Measurements from ENCODE around the gene PIPOX.

Gene PIPOX

GRCh38 chr17:29042679-29043538, at the start of gene PIPOX:
PIPOX (plus strand) TSS chr17:29043141; CDS start chr17:29043226, 85 bp downstream.
- DNase-seq = no peak

- no peak for DNase-seq
Observed at GRCh38 chr17:28993645-28994426, 49.1 kb upstream of the PIPOX start.

- DNase-seq = no peak
Observed at GRCh38 chr17:28996554-28997096, 46.3 kb upstream of the PIPOX start.

GRCh38 chr17:28997806-28998205, 45.1 kb upstream of the PIPOX start:
- DNase-seq = no peak

- no peak for DNase-seq
Observed at GRCh38 chr17:28999206-28999605, 43.7 kb upstream of the PIPOX start.

GRCh38 chr17:29000973-29001372, 42.0 kb upstream of the PIPOX start:
- no peak for DNase-seq

- DNase-seq = no peak
Observed at GRCh38 chr17:29002811-29003210, 40.1 kb upstream of the PIPOX start.

- DNase-seq = no peak
Observed at GRCh38 chr17:29003289-29003688, 39.7 kb upstream of the PIPOX start.

GRCh38 chr17:29004081-29004692, 38.8 kb upstream of the PIPOX start:
- DNase-seq = no peak

- peak; percentile 73 for DNase-seq
Observed at GRCh38 chr17:29005936-29006511, 36.9 kb upstream of the PIPOX start, which contains the start of gene SEZ6. SEZ6 (minus strand) TSS chr17:29006033; CDS start chr17:29005869, 164 bp downstream.

- DNase-seq = no peak
Observed at GRCh38 chr17:29007456-29007855, 35.5 kb upstream of the PIPOX start.

GRCh38 chr17:29007860-29008455, 35.0 kb upstream of the PIPOX start:
- no peak for DNase-seq

- no peak for DNase-seq
Observed at GRCh38 chr17:29008591-29008990, 34.4 kb upstream of the PIPOX start.

- DNase-seq = no peak
Observed at GRCh38 chr17:29010129-29010528, 32.8 kb upstream of the PIPOX start.

- DNase-seq = no peak
Observed at GRCh38 chr17:29010586-29010985, 32.4 kb upstream of the PIPOX start.

GRCh38 chr17:29012535-29012934, 30.4 kb upstream of the PIPOX start:
- DNase-seq = no peak

- DNase-seq = no peak
Observed at GRCh38 chr17:29014716-29015115, 28.2 kb upstream of the PIPOX start.

GRCh38 chr17:29016345-29017210, 26.4 kb upstream of the PIPOX start:
- DNase-seq = no peak

- no peak for DNase-seq
Observed at GRCh38 chr17:29018788-29019474, 24.0 kb upstream of the PIPOX start.

GRCh38 chr17:29019475-29020181, 23.3 kb upstream of the PIPOX start:
- DNase-seq = no peak
